Tibial nerve (tissue), 4 donors: ENCODE measurements around the gene C6orf58. TPM values are rescaled to one million over a fixed set of nuclear protein-coding genes. Genes with fewer than 3 reads are reported as not detected.

Experiments used
- DNase-seq, 2 donors: peaks; one replicate each; pipeline ENCODE4 v3.0.0-alpha.2; 2019; ENCODE audit warnings: low spot score in 2 of 2
- H3K27ac ChIP-seq, 4 donors: fragments of 200-600 bp; sonication (generic) in 3 of 4; one replicate each; pipeline ENCODE4 v1.5.1; 2017 to 2019; ENCODE audit warnings: mild to moderate bottlenecking in 1 of 4
- H3K27me3 ChIP-seq, 2 donors: fragments of 200-600 bp; sonication (generic) in 1 of 2; one replicate each; pipeline versions ENCODE4 v1.5.1 to v1.6.0; 2017 to 2019
- H3K36me3 ChIP-seq, 3 donors: fragments of 200-600 bp; sonication (generic); one replicate each; pipeline ENCODE4 v1.5.1; 2018 to 2019
- H3K4me1 ChIP-seq, 4 donors: fragments of 200-600 bp; sonication (generic) in 3 of 4; one replicate each; pipeline ENCODE4 v1.5.1; 2017 to 2019
- H3K4me3 ChIP-seq, 4 donors: fragments of 200-600 bp; sonication (generic) in 3 of 4; one replicate each; pipeline ENCODE4 v1.5.1; 2017 to 2019; ENCODE audit warnings: mild to moderate bottlenecking in 1 of 4, moderate library complexity in 1 of 4
- H3K9me3 ChIP-seq, 4 donors: fragments of 200-600 bp; sonication (generic) in 3 of 4; one replicate each; pipeline ENCODE4 v1.5.1; 2017 to 2019
- CTCF ChIP-seq, 5 experiments: fragments of 200-600 bp in 3 of 5; fragments of 450-650 bp in 2 of 5; sonication (generic) in 3 of 5; IDR thresholded peaks; one replicate each; pipeline ENCODE4 v1.5.1; 2016 to 2019; ENCODE audit warnings: antibody characterized with exemption in 5 of 5, mild to moderate bottlenecking in 3 of 5, moderate library complexity in 2 of 5
- EP300 ChIP-seq, 2 donors: sonication (generic); formaldehyde crosslinking; IDR thresholded peaks; one replicate each; pipeline ENCODE4 v1.6.1; 2017; ENCODE audit warnings: antibody characterized with exemption in 2 of 2, mild to moderate bottlenecking in 1 of 2
- POLR2A ChIP-seq, 2 donors: fragments of 450-650 bp; IDR thresholded peaks; one replicate each; pipeline ENCODE4 v1.6.1; 2017; ENCODE audit warnings: antibody characterized with exemption in 2 of 2, mild to moderate bottlenecking in 2 of 2, moderate library complexity in 2 of 2
- WGBS, 2 donors: methylation state at CpG; one replicate each; pipeline ENCODE4 v1.1.5; 2018; 5-methylcytosine and 5-hydroxymethylcytosine counted together
- total RNA-seq, 4 donors: library from RNA; depleted of rRNA; stranded (reverse); fragments of >200 nt; gene quantifications; one replicate each; pipeline ENCODE4 v1.1.0, GENCODE V29; 2016

The C6orf58 gene
- total RNA-seq, 4 donors from 2014 or later: not detected

DNA sequence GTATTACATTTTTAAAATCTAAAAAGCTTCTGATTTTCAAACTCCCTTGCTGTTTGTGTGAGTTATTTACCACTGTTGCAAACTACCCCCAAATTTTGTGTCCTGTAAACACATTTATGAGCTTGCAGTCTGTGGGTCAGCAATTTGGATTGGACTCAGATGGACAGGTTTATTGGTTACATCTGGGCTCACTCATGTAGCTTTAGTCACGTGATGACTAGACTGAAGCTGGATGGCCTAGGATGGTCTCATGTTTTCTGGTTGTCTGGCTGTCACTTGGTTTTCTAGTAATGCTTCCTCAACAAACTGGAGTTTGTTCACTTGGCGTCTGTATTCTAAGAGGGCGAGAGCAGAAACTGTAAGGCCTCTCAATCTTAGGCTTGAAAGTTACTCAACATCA, 12.2 kb upstream of the C6orf58 start:
- 69 to 83% methylated on average over 3 of the region's 3 CpGs for WGBS, 2 donors

DNA sequence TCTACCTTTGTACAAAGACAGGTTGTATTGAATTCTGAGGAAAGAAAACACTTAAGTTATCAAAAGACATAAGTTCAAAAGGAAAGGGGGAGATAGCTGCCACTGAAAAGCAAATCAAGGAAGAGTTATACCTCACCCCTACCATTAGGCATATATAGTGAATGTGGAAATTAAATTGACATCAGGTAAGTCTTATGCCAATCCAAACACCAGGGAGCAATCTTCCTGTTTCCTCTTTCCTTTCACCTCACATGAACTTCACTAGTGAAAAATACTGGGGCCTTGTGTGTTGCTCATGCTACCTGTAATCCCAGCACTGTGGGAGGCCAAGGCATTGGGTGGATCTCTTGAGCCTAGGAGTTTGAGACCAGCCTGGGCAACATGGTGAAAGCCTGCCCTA, 10.9 kb upstream of the C6orf58 start:
- DNase-seq: no peak
- no peak for TF ChIP-seq EP300 (IDR thresholded peaks at IDR 0.05)
- TF ChIP-seq CTCF (IDR thresholded peaks at IDR 0.05): no peak
- TF ChIP-seq POLR2A (IDR thresholded peaks at IDR 0.05): no peak
- H3K36me3 ChIP-seq: no peaks in the 10 kb centered on the region
- no peak overlapping the region for H3K27ac ChIP-seq
- no peaks in the 10 kb centered on the region for H3K4me1 ChIP-seq
- H3K4me3 ChIP-seq: no peak overlapping the region
- no peaks in the 10 kb centered on the region for H3K27me3 ChIP-seq
- no peaks in the 10 kb centered on the region for H3K9me3 ChIP-seq

More for the DNA sequence above, 12.2 kb upstream of the C6orf58 start:
- Histone ChIP-seq H3K4me1 (no peaks in the 10 kb centered on the region), H3K9me3 (no peaks in the 10 kb centered on the region), H3K27ac (no peak overlapping the region), H3K27me3 (no peaks in the 10 kb centered on the region), H3K36me3 (no peaks in the 10 kb centered on the region), H3K4me3 (no peak overlapping the region)
- no peak for TF ChIP-seq CTCF (IDR thresholded peaks at IDR 0.05)
- TF ChIP-seq POLR2A (IDR thresholded peaks at IDR 0.05): no peak
- no peak for TF ChIP-seq EP300 (IDR thresholded peaks at IDR 0.05)
- no peak for DNase-seq

- Histone ChIP-seq H3K4me3 (no peak overlapping the region), H3K27ac (no peak overlapping the region), H3K9me3 (no peaks in the 10 kb centered on the region), H3K27me3 (no peaks in the 10 kb centered on the region), H3K36me3 (no peaks in the 10 kb centered on the region), H3K4me1 (no peaks in the 10 kb centered on the region)
- TF ChIP-seq EP300 (IDR thresholded peaks at IDR 0.05) (no peak), CTCF (IDR thresholded peaks at IDR 0.05) (no peak), POLR2A (IDR thresholded peaks at IDR 0.05) (no peak)
- DNase-seq: no peak
These were observed 10.3 kb upstream of the C6orf58 start for GRCh38 chr6:127566651-127567050.

DNA sequence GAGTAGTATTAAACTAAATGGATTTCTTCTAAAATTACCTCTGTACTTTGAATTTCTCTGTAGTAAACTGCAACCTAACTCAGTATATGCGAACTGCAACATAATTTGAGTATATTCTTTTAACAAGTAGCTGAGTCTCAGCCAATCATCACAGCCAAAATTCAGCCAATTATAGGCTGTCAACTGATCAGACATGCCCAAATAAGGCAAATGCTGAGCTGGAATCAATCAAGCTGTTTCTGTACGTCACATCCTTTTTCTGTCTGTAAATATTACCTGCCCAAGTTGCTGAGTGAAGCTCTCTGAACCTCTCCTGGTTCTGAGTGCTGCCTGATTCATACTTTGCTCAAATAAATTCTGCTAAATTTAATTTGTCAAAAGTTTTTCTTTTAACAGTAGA, 9.5 kb upstream of the C6orf58 start:
- Histone ChIP-seq H3K36me3 (no peaks in the 10 kb centered on the region), H3K4me3 (no peak overlapping the region), H3K4me1 (no peaks in the 10 kb centered on the region), H3K9me3 (no peaks in the 10 kb centered on the region), H3K27ac (no peak overlapping the region), H3K27me3 (no peaks in the 10 kb centered on the region)
- no peak for DNase-seq
- 68 to 71% methylated on average over 2 of the region's 2 CpGs for WGBS, 2 donors
- no peak for TF ChIP-seq POLR2A (IDR thresholded peaks at IDR 0.05)
- no peak for TF ChIP-seq CTCF (IDR thresholded peaks at IDR 0.05)
- no peak for TF ChIP-seq EP300 (IDR thresholded peaks at IDR 0.05)

GRCh38 chr6:127570739-127571389, 6.1 kb upstream of the C6orf58 start:
- H3K4me1 ChIP-seq: no peaks in the 10 kb centered on the region
- H3K4me3 ChIP-seq: no peak overlapping the region
- H3K9me3 ChIP-seq: no peaks in the 10 kb centered on the region
- no peak for DNase-seq
- no peak overlapping the region for H3K27ac ChIP-seq
- no peaks in the 10 kb centered on the region for H3K27me3 ChIP-seq
- 21 to 25% methylated on average over 1 of the region's 1 CpG for WGBS, 2 donors
- TF ChIP-seq CTCF (IDR thresholded peaks at IDR 0.05): no peak
- no peak for TF ChIP-seq POLR2A (IDR thresholded peaks at IDR 0.05)
- no peak for TF ChIP-seq EP300 (IDR thresholded peaks at IDR 0.05)
- H3K36me3 ChIP-seq: no peaks in the 10 kb centered on the region
